Fibroblast of lung (primary cell): Measurements from ENCODE around the gene RRAD. TPM values are rescaled to one million over a fixed set of nuclear protein-coding genes. Genes with fewer than 3 reads are reported as not detected.

Experiments used
- DNase-seq, 2 donors: peaks; one replicate each; pipeline versions ENCODE4 v3.0.0 to v3.0.0-alpha.2; 2010; ENCODE audit warnings: low read depth in 2 of 2
- H2AFZ ChIP-seq: 2 replicates; pipeline ENCODE4 v1.5.1; 2012; ENCODE audit warnings: low read length, control low read depth, inconsistent platforms
- H3K27ac ChIP-seq: 2 replicates; pipeline ENCODE4 v1.5.1; 2011; ENCODE audit warnings: low read length, control low read depth; ENCODE audit not compliant: insufficient read depth
- H3K27me3 ChIP-seq: 2 replicates; pipeline ENCODE4 v1.5.1; 2011; ENCODE audit warnings: mild to moderate bottlenecking, low read length; ENCODE audit not compliant: control insufficient read depth, insufficient read depth
- H3K36me3 ChIP-seq: 2 replicates; pipeline ENCODE4 v1.5.1; 2011; ENCODE audit warnings: low read length; ENCODE audit not compliant: control insufficient read depth, insufficient read depth
- H3K4me1 ChIP-seq: 2 replicates; pipeline ENCODE4 v1.5.1; 2011; ENCODE audit warnings: low read length; ENCODE audit not compliant: control insufficient read depth, insufficient read depth; ENCODE audit errors: extremely low read depth
- H3K4me2 ChIP-seq: 2 replicates; pipeline ENCODE4 v1.5.1; 2011; ENCODE audit warnings: low read length, control low read depth; ENCODE audit not compliant: insufficient read depth; ENCODE audit errors: extremely low read depth
- H3K4me3 ChIP-seq, 4 experiments: fragments of 200-600 bp in 1 of 4; sonication (generic) in 1 of 4; replicated peaks in 1 of 4; 2 replicates each; pipeline ENCODE4 v1.5.1; 2011 to 2016; ENCODE audit warnings: low read length in 4 of 4, low read depth in 3 of 4, mild to moderate bottlenecking in 3 of 4, control low read depth in 2 of 4, inconsistent platforms in 1 of 4, mixed read lengths in 1 of 4; ENCODE audit not compliant: insufficient read depth in 1 of 4; ENCODE audit errors: control extremely low read depth in 1 of 4
- H3K79me2 ChIP-seq: 2 replicates; pipeline ENCODE4 v1.5.1; 2012; ENCODE audit warnings: mild to moderate bottlenecking, low read length, inconsistent platforms; ENCODE audit not compliant: control insufficient read depth, insufficient read depth
- H3K9ac ChIP-seq: 2 replicates; pipeline ENCODE4 v1.5.1; 2011; ENCODE audit warnings: mild to moderate bottlenecking, low read length, control low read depth; ENCODE audit not compliant: insufficient read depth
- H3K9me3 ChIP-seq: 2 replicates; pipeline ENCODE4 v1.5.1; 2012; ENCODE audit warnings: low read depth, low read length; ENCODE audit not compliant: control insufficient read depth, insufficient read depth
- H4K20me1 ChIP-seq: 2 replicates; pipeline ENCODE4 v1.5.1; 2011; ENCODE audit warnings: low read length; ENCODE audit not compliant: control insufficient read depth, insufficient read depth; ENCODE audit errors: extremely low read depth
- CTCF ChIP-seq, 2 donors: IDR thresholded peaks in 1 of 2; conservative IDR thresholded peaks in 1 of 2; 1 replicate in 1 of 2; 2 replicates in 1 of 2; pipeline ENCODE4 v1.5.1; 2011 to 2012; ENCODE audit warnings: low read length in 2 of 2, control low read depth in 1 of 2, inconsistent platforms in 1 of 2, low read depth in 1 of 2, mild to moderate bottlenecking in 1 of 2
- EZH2 ChIP-seq: IDR thresholded peaks from 2 replicates; pipeline ENCODE4 v1.5.1; 2012; ENCODE audit warnings: low read length, control low read depth, mild to moderate bottlenecking; ENCODE audit errors: missing control alignments
- polyA plus RNA-seq, 2 donors: library from polyadenylated mRNA; depleted of rRNA in 1 of 2; stranded (reverse) in 1 of 2; unstranded in 1 of 2; fragments of >200 nt; gene quantifications; 2 replicates each; pipeline ENCODE4 v1.2.1, GENCODE V29; 2011 to 2012; ENCODE audit warnings: missing spikeins in 1 of 2
- total RNA-seq: library from RNA; depleted of rRNA; stranded (reverse); fragments of >200 nt; gene quantifications from 2 replicates; pipeline ENCODE4 v1.2.1, GENCODE V29; 2014

Gene RRAD
- total and polyA plus RNA-seq, 2 donors (not counting 1 experiment from before 2014, with no cell fraction given), result 11.6 to 83.7 TPM

- Histone ChIP-seq H3K79me2 (no peaks in the 10 kb centered on the region), H3K9me3 (no peaks in the 10 kb centered on the region), H3K27ac (no peak overlapping the region), H3K27me3 (no peaks in the 10 kb centered on the region), H3K9ac (no peak overlapping the region), H3K4me1 (no peaks in the 10 kb centered on the region), H3K4me2 (no peak overlapping the region), H3K4me3 (no peak overlapping the region), H3K36me3 (peaks cover 12% of the 10 kb centered on the region), H4K20me1 (no peaks in the 10 kb centered on the region), H2AFZ (no peak overlapping the region)
- DNase-seq, result peak in 1 of 2 donors; percentile 43
- TF ChIP-seq CTCF (conservative IDR thresholded peaks at IDR 0.05 in 1 of 2, IDR thresholded peaks at IDR 0.05 in 1 of 2; ENCODE audit: low read depth in 1 of 2, low read length in 2 of 2), result no peak
- no peak for TF ChIP-seq EZH2
Observed at GRCh38 chr16:66888647-66889615, 36.4 kb downstream of the RRAD start.

- Histone ChIP-seq H3K27ac (no peak overlapping the region), H3K4me2 (no peak overlapping the region), H3K27me3 (no peaks in the 10 kb centered on the region), H3K4me1 (no peaks in the 10 kb centered on the region), H2AFZ (no peak overlapping the region), H3K36me3 (peaks cover 12% of the 10 kb centered on the region), H3K4me3 (no peak overlapping the region), H4K20me1 (no peaks in the 10 kb centered on the region), H3K9me3 (no peaks in the 10 kb centered on the region), H3K79me2 (no peaks in the 10 kb centered on the region), H3K9ac (no peak overlapping the region)
- no peak for TF ChIP-seq EZH2
- TF ChIP-seq CTCF (conservative IDR thresholded peaks at IDR 0.05 in 1 of 2, IDR thresholded peaks at IDR 0.05 in 1 of 2; ENCODE audit: low read depth in 1 of 2, low read length in 2 of 2), result no peak
- peak in 1 of 2 donors; percentile 84 for DNase-seq
Observed at GRCh38 chr16:66886914-66887313, 38.4 kb downstream of the RRAD start.

- H3K4me1 ChIP-seq, result no peaks in the 10 kb centered on the region
- no peaks in the 10 kb centered on the region for H3K9me3 ChIP-seq
- no peak overlapping the region for H3K4me2 ChIP-seq
- H3K4me3 ChIP-seq, result no peak overlapping the region
- peak in 1 of 2 donors; percentile 46 for DNase-seq
- H3K9ac ChIP-seq, result no peak overlapping the region
- no peak for TF ChIP-seq EZH2
- TF ChIP-seq CTCF (conservative IDR thresholded peaks at IDR 0.05 in 1 of 2, IDR thresholded peaks at IDR 0.05 in 1 of 2; ENCODE audit: low read depth in 1 of 2, low read length in 2 of 2), result no peak
- no peak overlapping the region for H3K27ac ChIP-seq
- no peak overlapping the region for H2AFZ ChIP-seq
- H3K79me2 ChIP-seq, result no peaks in the 10 kb centered on the region
- H3K27me3 ChIP-seq, result no peaks in the 10 kb centered on the region
- no peaks in the 10 kb centered on the region for H4K20me1 ChIP-seq
- peaks cover 12% of the 10 kb centered on the region for H3K36me3 ChIP-seq
Observed at GRCh38 chr16:66886321-66886720, 39.0 kb downstream of the RRAD start.
